SH-SY5Y (cell line): ENCODE results near the gene CALML4.

Source experiments
- GATA2 ChIP-seq: IDR thresholded peaks from 2 replicates; pipeline ENCODE4 v1.6.1; 2011; ENCODE audit warnings: mild to moderate bottlenecking, low read depth, low read length
- GATA3 ChIP-seq: IDR thresholded peaks from 2 replicates; pipeline ENCODE4 v1.6.1; 2011; ENCODE audit warnings: low read depth, mild to moderate bottlenecking, low read length, moderate library complexity

- TF ChIP-seq GATA3 (no peak), GATA2 (no peak)
Measured at GRCh38 chr15:68230157-68231100, 25.3 kb upstream of the CALML4 start.
